ENCODE data around the gene FBXO42. TPM values are rescaled to one million over a fixed set of nuclear protein-coding genes. Genes with fewer than 3 reads are reported as not detected.

FBXO42 gene

GRCh38 chr1:16203550-16203949 lies 148.7 kb downstream of the FBXO42 start:
- Histone ChIP-seq H3K36me3 (ENCODE audit: insufficient read depth, low read length) (no peaks in the 10 kb centered on the region), H3K27me3 (ENCODE audit: control insufficient read depth, insufficient read depth, low read length) (no peaks in the 10 kb centered on the region), H3K9ac (ENCODE audit: low read depth, low read length) (no peak overlapping the region), H3K9me3 (replicated peaks; ENCODE audit: low read length) (no peaks in the 10 kb centered on the region), H3K4me1 (ENCODE audit: control insufficient read depth, insufficient read depth, low read length) (peaks cover 13% of the 10 kb centered on the region), H3K4me3 (ENCODE audit: low read length) (no peak overlapping the region), H3K4me2 (ENCODE audit: low read length) (no peak overlapping the region)

- Histone ChIP-seq H3K36me3 (ENCODE audit: insufficient read depth, low read length) (no peaks in the 10 kb centered on the region), H3K4me2 (ENCODE audit: low read length) (no peak overlapping the region), H3K9ac (ENCODE audit: low read depth, low read length) (no peak overlapping the region), H3K27me3 (ENCODE audit: control insufficient read depth, insufficient read depth, low read length) (no peaks in the 10 kb centered on the region), H3K9me3 (replicated peaks; ENCODE audit: low read length) (no peaks in the 10 kb centered on the region), H3K4me3 (ENCODE audit: low read length) (no peak overlapping the region), H3K4me1 (ENCODE audit: control insufficient read depth, insufficient read depth, low read length) (peaks cover 12% of the 10 kb centered on the region)
Observed at GRCh38 chr1:16202281-16203210, 149.7 kb downstream of the FBXO42 start.

- no peaks in the 10 kb centered on the region for H3K27me3 ChIP-seq (ENCODE audit: control insufficient read depth, insufficient read depth, low read length)
- no peak overlapping the region for H3K9ac ChIP-seq (ENCODE audit: low read depth, low read length)
- H3K9me3 ChIP-seq (replicated peaks; ENCODE audit: low read length) = no peaks in the 10 kb centered on the region
- no peaks in the 10 kb centered on the region for H3K4me1 ChIP-seq (ENCODE audit: control insufficient read depth, insufficient read depth, low read length)
- H3K4me3 ChIP-seq (ENCODE audit: low read length) = no peak overlapping the region
- no peak overlapping the region for H3K4me2 ChIP-seq (ENCODE audit: low read length)
- H3K36me3 ChIP-seq (ENCODE audit: insufficient read depth, low read length) = no peaks in the 10 kb centered on the region
Observed at GRCh38 chr1:16199700-16200099, 152.6 kb downstream of the FBXO42 start.

GRCh38 chr1:16199157-16199501 lies 153.2 kb downstream of the FBXO42 start:
- Histone ChIP-seq H3K4me1 (ENCODE audit: control insufficient read depth, insufficient read depth, low read length) (no peaks in the 10 kb centered on the region), H3K4me2 (ENCODE audit: low read length) (no peak overlapping the region), H3K9me3 (replicated peaks; ENCODE audit: low read length) (no peaks in the 10 kb centered on the region), H3K36me3 (ENCODE audit: insufficient read depth, low read length) (no peaks in the 10 kb centered on the region), H3K27me3 (ENCODE audit: control insufficient read depth, insufficient read depth, low read length) (no peaks in the 10 kb centered on the region), H3K9ac (ENCODE audit: low read depth, low read length) (no peak overlapping the region), H3K4me3 (ENCODE audit: low read length) (no peak overlapping the region)

GRCh38 chr1:16198444-16199156 lies 153.7 kb downstream of the FBXO42 start:
- Histone ChIP-seq H3K9ac (ENCODE audit: low read depth, low read length) (no peak overlapping the region), H3K4me3 (ENCODE audit: low read length) (no peak overlapping the region), H3K36me3 (ENCODE audit: insufficient read depth, low read length) (no peaks in the 10 kb centered on the region)

GRCh38 chr1:16196874-16197273 lies 155.4 kb downstream of the FBXO42 start:
- Histone ChIP-seq H3K27me3 (ENCODE audit: control insufficient read depth, insufficient read depth, low read length) (no peaks in the 10 kb centered on the region), H3K4me2 (ENCODE audit: low read length) (no peak overlapping the region), H3K9me3 (replicated peaks; ENCODE audit: low read length) (no peaks in the 10 kb centered on the region), H3K9ac (ENCODE audit: low read depth, low read length) (no peak overlapping the region), H3K4me3 (ENCODE audit: low read length) (no peak overlapping the region), H3K36me3 (ENCODE audit: insufficient read depth, low read length) (no peaks in the 10 kb centered on the region), H3K4me1 (ENCODE audit: control insufficient read depth, insufficient read depth, low read length) (no peaks in the 10 kb centered on the region)

More at GRCh38 chr1:16198444-16199156, 153.7 kb downstream of the FBXO42 start:
- no peaks in the 10 kb centered on the region for H3K27me3 ChIP-seq (ENCODE audit: control insufficient read depth, insufficient read depth, low read length)
- no peak overlapping the region for H3K4me2 ChIP-seq (ENCODE audit: low read length)
- no peaks in the 10 kb centered on the region for H3K4me1 ChIP-seq (ENCODE audit: control insufficient read depth, insufficient read depth, low read length)
- H3K9me3 ChIP-seq (replicated peaks; ENCODE audit: low read length) = no peaks in the 10 kb centered on the region

Small RNAs within 50 kb of the gene (small RNA-seq; reads per million reads assigned to genes)
- not detected for gene MT1XP1
